Left ventricle myocardium inferior (tissue), 1 donor: ENCODE data around the gene CACNA1C. TPM values are rescaled to one million over a fixed set of nuclear protein-coding genes. Genes with fewer than 3 reads are reported as not detected.

ENCODE experiments used
- DNase-seq: peaks from one replicate; pipeline ENCODE4 v3.0.0-alpha.2; 2020
- H3K27ac ChIP-seq: fragments of 200-600 bp; replicated peaks from 2 replicates; pipeline ENCODE4 v1.8.0; 2021
- H3K27me3 ChIP-seq: fragments of 200-600 bp; 2 replicates; pipeline ENCODE4 v1.8.0; 2021; ENCODE audit warnings: low read depth
- H3K36me3 ChIP-seq: fragments of 200-600 bp; 2 replicates; pipeline ENCODE4 v1.8.0; 2021
- H3K4me1 ChIP-seq: fragments of 200-600 bp; 2 replicates; pipeline ENCODE4 v1.8.0; 2021
- H3K4me3 ChIP-seq: fragments of 200-600 bp; 2 replicates; pipeline ENCODE4 v1.8.0; 2021; ENCODE audit warnings: mild to moderate bottlenecking, moderate library complexity
- H3K9me3 ChIP-seq: fragments of 200-600 bp; replicated peaks from 2 replicates; pipeline ENCODE4 v1.8.0; 2021
- intact Hi-C: fragments of 100-400 bp; cut with micrococcal nuclease; formaldehyde crosslinking; loops from one replicate; pipeline ENCODE4 v1.11.0; 2022
- total RNA-seq: library from RNA; stranded (reverse); fragmentation: NEBNext Ultra II Directional; extraction: Animal tissue kit (Norgen Biotek cat#: 25700); gene quantifications from one replicate; pipeline ENCODE4 v1.2.1, GENCODE V29; 2021
- TF ChIP-seq, protein P1 (sequence below): fragments of 200-600 bp; IDR thresholded peaks from 2 replicates; pipeline ENCODE4 v1.8.0; 2021; ENCODE audit warnings: antibody characterized with exemption, mild to moderate bottlenecking, borderline replicate concordance
- donor health status: DM: no; HTN: yes; CAD: no; lungs with severe emphysema.

CACNA1C gene
- total RNA-seq, 1 donor from 2014 or later, result 137 TPM

DNA sequence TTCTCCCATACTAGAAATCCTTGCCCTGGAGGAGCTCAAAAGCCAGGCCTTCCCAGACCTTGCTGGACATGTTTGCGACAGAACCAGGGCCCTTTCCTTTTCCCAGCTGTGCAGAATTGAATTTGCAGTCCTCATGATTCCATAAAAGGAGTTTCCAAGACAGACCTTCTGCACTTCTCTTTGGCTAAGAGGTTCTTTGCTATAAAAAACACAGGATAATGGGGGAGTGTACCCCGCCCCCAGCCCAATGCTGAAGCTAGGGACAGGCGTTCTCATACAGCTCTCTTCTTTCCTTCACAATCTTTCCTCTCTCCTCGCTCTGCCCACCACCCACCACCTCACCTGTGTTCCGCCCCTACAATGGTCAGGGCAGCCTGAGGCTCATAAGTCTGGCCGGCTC, 569.7 kb downstream of the CACNA1C start:
- Histone ChIP-seq H3K36me3 (peaks cover 58% of the 10 kb centered on the region), H3K27ac (peak overlapping the region; percentile 63), H3K9me3 (no peaks in the 10 kb centered on the region), H3K4me3 (no peak overlapping the region), H3K27me3 (no peaks in the 10 kb centered on the region), H3K4me1 (peaks cover 8% of the 10 kb centered on the region)
- TF ChIP-seq, protein P1, sequence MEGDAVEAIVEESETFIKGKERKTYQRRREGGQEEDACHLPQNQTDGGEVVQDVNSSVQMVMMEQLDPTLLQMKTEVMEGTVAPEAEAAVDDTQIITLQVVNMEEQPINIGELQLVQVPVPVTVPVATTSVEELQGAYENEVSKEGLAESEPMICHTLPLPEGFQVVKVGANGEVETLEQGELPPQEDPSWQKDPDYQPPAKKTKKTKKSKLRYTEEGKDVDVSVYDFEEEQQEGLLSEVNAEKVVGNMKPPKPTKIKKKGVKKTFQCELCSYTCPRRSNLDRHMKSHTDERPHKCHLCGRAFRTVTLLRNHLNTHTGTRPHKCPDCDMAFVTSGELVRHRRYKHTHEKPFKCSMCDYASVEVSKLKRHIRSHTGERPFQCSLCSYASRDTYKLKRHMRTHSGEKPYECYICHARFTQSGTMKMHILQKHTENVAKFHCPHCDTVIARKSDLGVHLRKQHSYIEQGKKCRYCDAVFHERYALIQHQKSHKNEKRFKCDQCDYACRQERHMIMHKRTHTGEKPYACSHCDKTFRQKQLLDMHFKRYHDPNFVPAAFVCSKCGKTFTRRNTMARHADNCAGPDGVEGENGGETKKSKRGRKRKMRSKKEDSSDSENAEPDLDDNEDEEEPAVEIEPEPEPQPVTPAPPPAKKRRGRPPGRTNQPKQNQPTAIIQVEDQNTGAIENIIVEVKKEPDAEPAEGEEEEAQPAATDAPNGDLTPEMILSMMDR, result no peak
- DNase-seq, result no peak
- intact Hi-C loops, result no loop called here

DNA sequence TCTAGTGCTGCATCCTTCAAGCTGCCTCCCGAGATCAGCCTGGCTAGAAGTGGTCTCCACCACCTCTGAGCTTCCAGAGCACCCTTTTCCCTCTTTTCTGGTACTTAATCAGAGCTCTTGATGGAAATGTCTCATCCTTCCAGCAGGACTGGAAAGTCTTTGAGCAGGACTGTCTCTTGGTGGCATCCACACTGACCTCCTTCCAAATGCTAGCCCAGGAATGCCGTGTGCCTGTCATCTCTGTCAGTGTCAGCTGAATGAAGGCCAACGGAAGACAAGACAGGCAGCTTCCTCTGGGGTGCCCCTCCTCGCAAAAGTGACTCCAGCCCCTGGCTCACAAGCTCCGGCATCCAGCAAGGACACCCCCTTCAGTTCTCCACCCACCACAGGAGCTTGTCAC, 570.7 kb downstream of the CACNA1C start:
- Histone ChIP-seq H3K4me1 (peaks cover 8% of the 10 kb centered on the region), H3K27ac (peak overlapping the region; percentile 63), H3K4me3 (no peak overlapping the region), H3K27me3 (no peaks in the 10 kb centered on the region), H3K36me3 (peaks cover 60% of the 10 kb centered on the region), H3K9me3 (no peaks in the 10 kb centered on the region)
- intact Hi-C loops, result no loop called here
- TF ChIP-seq, protein P1, result no peak
- no peak for DNase-seq

DNA sequence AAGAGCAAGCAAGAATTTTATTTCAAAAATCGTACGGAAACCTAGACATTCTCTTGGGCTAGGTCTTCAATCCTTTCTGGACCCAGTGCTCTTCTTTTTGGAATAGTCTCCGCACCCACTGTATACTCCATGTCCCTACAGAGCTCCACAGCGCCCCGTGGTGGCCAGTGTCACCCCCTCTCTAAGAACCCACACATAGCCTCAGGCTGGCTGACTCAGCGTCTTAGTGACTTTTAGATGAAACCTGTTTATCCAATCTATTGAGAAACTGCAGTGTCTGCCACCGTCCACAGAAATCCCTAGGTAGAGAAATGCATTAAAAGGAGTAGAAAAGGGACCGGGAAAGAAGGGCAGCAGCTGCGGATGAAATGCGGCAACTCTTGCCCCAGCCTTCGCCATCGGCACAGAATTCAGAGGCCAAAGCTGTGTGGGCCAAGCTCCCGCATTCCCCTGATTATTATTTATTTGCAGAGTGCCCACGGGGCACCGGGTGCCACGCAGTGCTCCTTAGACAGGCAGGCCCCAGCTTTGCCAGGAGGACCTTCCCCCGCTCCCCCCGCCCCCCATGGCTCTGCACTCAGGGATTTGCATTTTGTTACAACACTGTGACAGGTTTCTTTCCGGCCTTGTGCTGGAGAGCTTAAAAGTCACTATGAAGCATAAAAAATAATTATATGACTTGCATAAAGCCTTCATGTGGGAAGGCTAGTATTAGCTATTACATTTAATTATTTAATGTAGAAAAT, 571.9 kb downstream of the CACNA1C start:
- DNase-seq, result no peak

DNA sequence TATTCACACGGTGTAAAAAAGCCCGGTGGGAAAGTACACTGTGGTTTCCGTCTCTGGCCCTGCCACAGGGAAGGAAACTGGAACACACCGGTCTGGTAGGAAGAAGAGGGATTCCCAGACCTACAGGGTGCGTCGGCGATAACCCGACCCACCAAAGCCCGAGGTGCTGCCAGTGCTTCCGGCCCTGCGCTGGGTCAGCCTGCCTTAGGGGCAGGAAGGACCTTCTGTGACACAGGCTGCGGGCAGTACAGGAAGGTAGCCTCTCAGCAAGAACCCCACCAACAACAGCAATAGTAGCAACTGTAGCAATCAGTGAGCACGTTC, 572.5 kb downstream of the CACNA1C start:
- TF ChIP-seq, protein P1, result no peak
- Histone ChIP-seq H3K4me1 (peaks cover 8% of the 10 kb centered on the region), H3K36me3 (peaks cover 49% of the 10 kb centered on the region), H3K27me3 (no peaks in the 10 kb centered on the region), H3K9me3 (no peaks in the 10 kb centered on the region), H3K4me3 (no peak overlapping the region), H3K27ac (peak overlapping the region; percentile 19)
- intact Hi-C loops, result no loop called here
- no peak for DNase-seq

More for the DNA sequence above, 571.9 kb downstream of the CACNA1C start:
- Histone ChIP-seq H3K36me3 (peaks cover 55% of the 10 kb centered on the region), H3K4me3 (no peak overlapping the region), H3K9me3 (no peaks in the 10 kb centered on the region), H3K27ac (peak overlapping the region; percentile 19), H3K27me3 (no peaks in the 10 kb centered on the region), H3K4me1 (peaks cover 8% of the 10 kb centered on the region)
- TF ChIP-seq, protein P1, result peak; percentile 19
- intact Hi-C loops, result no loop called here

DNA sequence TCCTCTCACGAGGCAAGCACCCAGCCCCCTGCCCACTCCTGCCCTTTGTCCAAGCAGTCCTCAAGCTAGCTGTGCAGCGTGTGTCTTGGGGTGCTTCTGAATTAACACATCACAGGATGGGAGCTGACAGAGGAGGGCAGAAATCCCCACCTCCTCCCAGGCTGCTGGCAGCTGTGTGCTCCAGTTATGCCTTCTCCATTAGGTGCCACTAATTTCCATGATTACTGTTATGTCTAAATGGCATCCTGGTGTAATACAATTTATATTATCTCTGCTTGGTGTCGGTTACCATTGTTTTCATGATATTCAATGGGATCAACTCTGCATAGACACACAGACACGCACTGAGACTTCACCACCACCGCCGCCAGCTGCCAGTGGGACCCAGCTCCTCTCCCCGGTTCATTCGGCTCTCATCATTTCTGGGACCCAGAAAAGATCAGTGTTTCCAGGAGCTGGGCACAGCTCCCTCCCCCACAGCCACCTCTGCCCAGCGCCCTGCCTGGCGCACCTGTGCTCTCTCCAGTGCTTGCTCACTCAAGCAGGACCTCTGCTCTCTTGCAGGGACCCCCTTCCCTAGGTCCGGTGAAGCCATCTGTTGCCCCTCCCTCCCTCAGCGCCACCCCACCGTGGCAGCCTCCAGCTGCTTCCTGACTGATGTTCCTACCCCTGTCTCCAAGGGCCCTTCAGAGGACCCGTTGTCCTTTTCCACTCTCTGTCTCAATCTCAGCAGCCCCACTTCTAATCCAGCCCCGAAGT, 574.5 kb downstream of the CACNA1C start:
- Histone ChIP-seq H3K27me3 (no peaks in the 10 kb centered on the region), H3K27ac (peak overlapping the region; percentile 81), H3K4me1 (peaks cover 12% of the 10 kb centered on the region), H3K4me3 (no peak overlapping the region), H3K36me3 (peaks cover 38% of the 10 kb centered on the region), H3K9me3 (no peaks in the 10 kb centered on the region)
- DNase-seq, result no peak
- TF ChIP-seq, protein P1, result no peak
- intact Hi-C loops, result no loop called here
